GM19395 (cell line): ENCODE measurements around the gene SAP30BP.

ENCODE experiments used
- ATAC-seq: cut with Tn5 transposase; IDR thresholded peaks from one replicate; pipeline ENCODE4 v1.9.1; 2021; ENCODE audit warnings: mild to moderate bottlenecking, moderate library complexity; ENCODE audit not compliant: unreplicated experiment

The SAP30BP gene

DNA sequence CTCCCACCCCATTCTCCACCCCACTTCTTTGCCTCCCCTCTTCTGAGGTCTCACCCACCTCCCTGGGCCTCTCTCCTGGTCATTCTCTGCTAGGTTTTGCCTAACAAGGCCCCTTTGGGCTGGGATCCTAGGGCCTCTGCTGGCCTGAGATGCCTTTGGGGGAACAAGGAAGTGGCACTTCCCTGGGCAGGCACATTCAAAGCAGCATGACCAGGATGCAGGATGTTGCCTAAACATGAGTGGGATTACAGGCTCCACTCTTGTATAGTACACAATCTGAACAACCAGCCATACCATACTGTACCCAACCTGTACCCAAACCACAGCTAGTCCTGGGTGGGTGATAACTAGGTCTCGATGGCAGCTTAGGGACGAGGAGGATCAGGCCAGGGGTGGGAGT lies 88.9 kb downstream of the SAP30BP start:
- no peak for ATAC-seq

GRCh38 chr17:75756451-75757085 lies 89.4 kb downstream of the SAP30BP start:
- no peak for ATAC-seq

- ATAC-seq = no peak
Observed at GRCh38 chr17:75757086-75757681, 90.0 kb downstream of the SAP30BP start.
